Measurements from ENCODE around the gene BCCIP.

BCCIP gene

GRCh38 chr10:125882596-125882995 is 59.2 kb downstream of the BCCIP start:
- no peak for DNase-seq (ENCODE audit: low read depth, low spot score)

GRCh38 chr10:125883211-125883610 is 59.9 kb downstream of the BCCIP start:
- H3K27ac ChIP-seq = peak overlapping the region; percentile 36
- DNase-seq (ENCODE audit: low read depth, low spot score) = no peak

More at GRCh38 chr10:125882596-125882995, 59.2 kb downstream of the BCCIP start:
- peak overlapping the region; percentile 36 for H3K27ac ChIP-seq
